Activated CD8-positive, alpha-beta memory T cell treated with anti-CD3 and anti-CD28 coated beads, Interleukin-2, amount 50 U/mL, for 24 hours (primary cell): ENCODE results near the gene ID1.
A peak's percentile ranks its signal among the peaks of the same experiment; 100 is the strongest.

ENCODE experiments used
- DNase-seq: peaks from one replicate; pipeline ENCODE4 v3.0.0-alpha.2; 2020; ENCODE audit errors: extremely low read depth

ID1 gene, protein sequence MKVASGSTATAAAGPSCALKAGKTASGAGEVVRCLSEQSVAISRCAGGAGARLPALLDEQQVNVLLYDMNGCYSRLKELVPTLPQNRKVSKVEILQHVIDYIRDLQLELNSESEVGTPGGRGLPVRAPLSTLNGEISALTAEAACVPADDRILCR

GRCh38 chr20:31605031-31605901, at the start of gene ID1:
Gene ID1 (plus strand): TSS chr20:31605289. CDS start chr20:31605388, 99 bp downstream.
- DNase-seq: peak; percentile 59

DNA sequence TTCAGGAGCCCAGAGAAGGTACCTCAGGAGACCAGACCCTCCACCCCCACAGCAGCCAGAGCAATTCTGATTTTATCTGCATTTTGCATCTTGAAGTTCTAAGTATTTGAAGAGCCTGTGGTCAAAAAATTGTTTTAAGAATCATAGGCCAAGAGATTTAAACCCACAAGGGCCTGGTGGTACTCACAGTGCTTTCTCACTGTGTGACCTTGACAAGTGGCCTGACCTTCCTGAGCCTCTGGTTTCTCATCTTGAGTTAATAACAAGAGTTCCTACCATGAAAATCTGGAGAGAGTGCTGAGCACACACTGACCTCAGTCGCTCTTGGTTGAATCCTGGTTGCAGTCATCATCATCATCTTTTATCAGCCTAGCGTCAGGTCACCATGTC, 45.4 kb upstream of the ID1 start:
- DNase-seq: no peak

GRCh38 chr20:31560094-31560745, 44.9 kb upstream of the ID1 start:
- DNase-seq: peak; percentile 42

DNA sequence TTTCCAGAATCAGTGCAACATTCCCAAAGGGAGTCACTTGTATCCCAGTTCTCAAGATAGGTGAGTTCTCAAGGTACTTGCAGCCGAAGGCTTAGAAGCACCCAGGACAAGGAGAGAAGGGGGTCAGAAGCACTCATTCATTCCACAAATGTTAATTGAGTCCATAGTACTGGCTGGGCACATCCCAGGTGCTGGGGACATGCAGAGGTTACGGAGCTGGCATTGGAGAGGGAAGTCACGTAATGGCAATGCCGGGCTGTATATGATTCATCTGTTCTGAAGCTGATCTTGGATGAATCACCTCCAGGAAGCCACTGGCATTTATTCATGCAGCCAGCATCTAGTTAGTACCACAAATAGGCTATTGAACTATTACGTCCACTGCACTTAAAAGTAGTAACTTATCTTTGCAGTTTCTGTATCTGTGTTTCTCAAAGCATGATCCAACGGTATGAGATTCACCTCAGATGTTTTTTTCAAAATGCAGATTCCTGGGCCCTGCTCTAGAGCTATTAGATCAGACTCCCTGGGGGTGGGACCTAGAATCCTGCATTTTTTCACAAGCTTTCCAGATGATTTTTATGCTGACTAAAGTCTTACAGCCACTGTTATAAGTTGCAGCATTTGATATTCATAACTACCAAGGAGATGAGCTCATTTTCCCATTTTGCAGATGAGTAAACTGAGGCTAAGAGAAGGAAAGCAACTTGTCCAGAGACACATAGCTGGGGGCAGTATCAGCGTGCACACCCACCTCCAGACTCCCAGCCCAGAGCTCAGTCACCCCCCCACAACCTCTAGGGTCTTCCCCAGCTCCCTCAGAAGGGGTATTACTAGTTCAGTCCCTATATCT, 44.1 kb upstream of the ID1 start:
- no peak for DNase-seq

DNA sequence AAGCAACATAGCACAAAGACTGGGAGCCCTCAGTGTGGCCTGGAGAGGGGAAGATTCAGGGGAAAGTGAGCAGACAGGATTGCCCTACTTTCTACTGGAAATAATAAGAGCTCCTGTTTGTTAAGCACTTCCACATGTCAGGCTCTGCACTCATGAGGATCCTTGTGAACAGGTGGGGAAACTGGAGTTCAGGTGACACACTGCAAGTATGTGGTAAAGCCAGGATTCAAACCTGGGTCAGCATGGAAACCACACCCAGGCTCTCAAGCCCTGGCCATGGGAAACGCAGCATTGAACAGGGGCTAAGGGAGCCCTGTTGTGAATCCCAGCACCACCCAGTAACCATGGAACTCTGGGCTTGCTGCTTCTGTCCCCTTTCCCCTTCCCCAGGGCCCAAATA, 42.8 kb upstream of the ID1 start:
- DNase-seq: no peak

- no peak for DNase-seq
These were observed 40.8 kb upstream of the ID1 start for GRCh38 chr20:31564284-31564683.

GRCh38 chr20:31565699-31566318, 39.3 kb upstream of the ID1 start:
- no peak for DNase-seq

- DNase-seq: no peak
These were observed 38.8 kb upstream of the ID1 start for GRCh38 chr20:31566319-31566657.

GRCh38 chr20:31566658-31567379, 38.3 kb upstream of the ID1 start:
- DNase-seq: no peak

DNA sequence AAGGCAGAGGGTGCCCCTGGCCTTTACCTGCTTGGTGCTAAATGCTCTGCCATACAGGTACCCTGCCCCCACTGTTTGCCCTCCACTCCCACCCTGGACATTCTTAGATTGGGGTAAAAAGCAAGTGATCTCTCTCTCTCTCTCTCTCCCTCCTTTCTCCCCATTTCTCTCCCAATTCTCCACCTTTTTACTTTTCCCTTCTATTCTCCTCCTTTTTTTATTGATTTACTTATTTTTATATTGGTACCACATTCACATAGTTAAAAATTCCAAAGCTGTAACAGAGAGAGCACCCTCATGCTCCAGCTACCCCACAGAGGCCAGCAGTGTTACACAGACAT, 37.7 kb upstream of the ID1 start:
- no peak for DNase-seq

DNA sequence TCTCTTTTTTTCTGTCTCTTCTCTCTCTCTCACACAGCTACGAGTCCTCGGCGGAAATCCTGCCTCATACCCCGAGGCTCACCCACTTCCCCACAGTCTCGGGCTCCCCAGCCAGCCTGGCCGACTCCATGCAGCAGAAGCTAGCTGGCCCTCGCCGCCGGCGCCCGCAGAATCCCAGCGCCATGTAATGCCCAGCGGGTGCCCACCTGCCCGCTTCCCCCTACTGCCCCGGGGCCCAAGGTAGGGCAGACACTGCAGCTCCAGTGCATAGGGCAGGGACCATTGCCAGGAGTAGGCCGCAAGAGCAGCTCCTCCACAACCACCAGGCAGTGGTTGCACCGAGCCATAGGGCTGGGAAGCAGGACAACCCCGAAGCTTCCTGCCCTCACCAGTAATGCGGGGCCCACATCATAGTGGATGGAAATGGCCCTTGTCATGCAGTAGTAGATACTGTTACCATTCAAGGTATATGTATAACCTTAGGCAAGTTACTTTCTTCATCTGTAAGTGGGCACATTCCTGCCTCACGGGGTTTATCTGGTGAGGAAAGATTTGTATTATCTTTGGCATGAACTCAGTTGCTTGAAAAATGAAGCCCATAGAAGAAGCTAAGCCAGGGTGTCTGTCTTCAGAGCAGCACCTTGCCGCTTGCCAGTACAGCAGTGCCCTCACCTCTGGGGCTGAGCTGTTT, 36.9 kb upstream of the ID1 start:
- DNase-seq: no peak

DNA sequence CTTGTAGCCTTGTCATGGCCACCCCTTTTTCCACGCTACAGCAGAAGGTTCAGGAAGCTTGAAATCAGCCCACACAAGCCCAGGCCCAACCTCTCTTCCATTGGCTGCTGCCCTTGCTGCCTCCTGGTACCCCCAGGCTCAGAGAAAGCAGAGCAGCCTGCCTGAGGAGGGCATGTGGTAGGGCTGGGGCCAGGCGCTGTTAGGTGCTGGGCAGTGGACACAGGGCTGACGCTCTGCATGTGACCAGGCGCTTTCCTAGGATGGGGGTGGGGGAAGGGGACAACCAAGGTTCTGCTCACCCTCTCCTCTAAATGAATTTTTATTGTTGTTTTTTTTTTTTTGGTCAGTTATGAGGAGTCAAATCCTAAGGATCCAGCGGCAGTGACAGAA, 36.3 kb upstream of the ID1 start:
- no peak for DNase-seq

DNA sequence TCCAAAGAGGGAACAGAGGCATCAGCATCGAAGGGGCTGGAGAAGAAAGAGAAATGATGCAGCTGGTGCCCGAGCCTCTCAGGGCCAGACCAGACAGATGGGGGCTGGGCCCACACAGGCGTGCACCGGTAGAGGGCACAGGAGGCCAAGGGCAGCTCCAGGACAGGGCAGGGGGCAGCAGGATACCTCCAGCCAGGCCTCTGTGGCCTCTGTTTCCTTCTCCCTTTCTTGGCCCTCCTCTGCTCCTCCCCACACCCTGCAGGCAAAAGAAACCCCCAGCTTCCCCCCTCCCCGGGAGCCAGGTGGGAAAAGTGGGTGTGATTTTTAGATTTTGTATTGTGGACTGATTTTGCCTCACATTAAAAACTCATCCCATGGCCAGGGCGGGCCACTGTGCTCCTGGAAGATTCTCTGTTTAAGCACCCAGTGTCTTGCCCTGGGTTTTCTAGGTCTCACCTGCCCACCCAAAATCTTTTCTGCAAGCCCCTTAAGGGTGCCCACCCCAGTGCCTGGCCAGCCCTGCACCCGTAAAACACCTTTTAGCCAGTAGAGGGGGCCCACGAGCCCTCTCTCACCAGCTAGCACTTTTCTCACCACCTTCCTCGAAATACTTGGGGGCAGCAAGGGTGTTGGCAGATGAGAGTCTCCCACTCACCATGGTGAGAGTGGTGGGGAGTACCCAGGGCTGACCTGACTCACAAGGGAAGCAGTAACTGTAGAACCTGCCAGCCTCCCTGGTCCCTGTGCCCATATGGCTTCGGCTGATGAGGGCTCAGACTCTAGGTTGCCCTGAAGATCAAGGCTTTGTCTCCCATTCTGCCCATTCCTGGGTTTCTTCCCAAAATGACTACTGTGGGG, 35.7 kb upstream of the ID1 start:
- DNase-seq: peak; percentile 37

GRCh38 chr20:31570021-31570463, 35.0 kb upstream of the ID1 start:
- DNase-seq: no peak

GRCh38 chr20:31570735-31571617, 34.1 kb upstream of the ID1 start:
- no peak for DNase-seq

- DNase-seq: no peak
These were observed 32.9 kb upstream of the ID1 start for GRCh38 chr20:31572042-31572700.

- peak; percentile 49 for DNase-seq
These were observed 32.2 kb upstream of the ID1 start for GRCh38 chr20:31572701-31573554.
